ENCODE data around the gene TMEM43.

The TMEM43 gene

DNA sequence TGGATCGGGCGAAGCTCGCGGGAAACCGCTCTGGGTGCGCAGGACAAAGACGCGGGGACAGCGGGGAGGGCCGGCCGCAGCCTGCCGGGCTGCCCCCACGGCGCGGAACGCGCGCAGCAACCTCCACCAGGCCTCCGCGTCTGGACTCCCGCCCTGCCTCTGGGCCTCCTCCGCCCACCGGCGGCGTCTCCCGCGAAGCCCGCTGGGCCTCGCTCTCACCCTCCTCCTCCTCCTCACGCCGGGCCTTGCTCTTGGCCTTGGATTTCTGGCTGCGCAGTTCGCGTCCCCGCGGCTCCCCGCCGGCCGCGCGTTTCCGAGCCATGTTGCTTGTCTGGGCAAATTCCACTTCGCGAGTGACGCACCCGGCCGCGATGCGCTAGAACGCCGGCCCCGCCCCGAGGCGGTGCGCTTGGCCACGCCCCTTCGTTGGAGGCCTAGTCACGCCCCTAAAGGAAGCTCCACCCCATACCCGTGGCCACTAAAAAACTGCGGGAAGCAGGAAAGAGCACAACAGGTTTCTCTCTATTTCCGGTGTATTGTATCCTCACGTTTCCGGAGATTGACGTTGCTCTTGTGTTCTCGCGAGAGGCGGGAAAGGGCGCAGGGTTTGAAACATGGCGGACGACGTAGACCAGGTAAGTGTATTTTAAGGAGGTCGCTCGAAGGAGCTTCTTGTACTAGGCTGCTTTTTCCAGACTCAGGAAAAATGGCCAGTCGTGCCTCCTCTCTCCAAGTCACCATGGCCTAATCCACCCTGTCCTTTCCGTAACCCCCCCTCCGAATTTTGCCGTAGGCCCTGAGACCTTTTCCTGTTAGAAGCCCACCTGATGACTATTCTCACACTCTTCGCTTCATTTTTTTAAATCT lies 53.6 kb downstream of the TMEM43 start, which contains the start of the genes LSM3 and XPC:
Gene LSM3, plus strand, starts transcription at position 571 of the 867 bp plus-strand sequence. Its CDS starts 44 bp downstream, at position 615.
Gene XPC, minus strand, starts transcription at position 355 of the 867 bp plus-strand sequence. Its CDS starts 33 bp downstream, at position 322.
- DNase-seq (ENCODE audit: low read depth in 2 of 2) = peak; percentile 94 to 97

DNA sequence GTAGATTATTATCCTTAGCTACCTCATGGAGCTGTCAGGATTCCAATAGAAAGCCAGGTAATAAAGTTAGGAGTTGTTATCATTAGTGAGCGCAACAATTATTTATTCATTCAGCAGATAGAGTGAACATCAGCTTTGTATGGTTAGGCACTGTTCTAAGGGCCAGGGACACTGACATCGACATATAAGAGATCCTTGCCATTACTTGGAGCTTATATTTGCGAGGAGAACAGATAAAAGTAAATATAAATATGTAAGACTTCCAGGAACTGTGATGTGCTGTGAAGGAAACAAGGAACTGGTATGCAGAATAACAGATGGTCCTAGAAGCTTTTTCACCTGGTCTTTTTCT lies 54.2 kb downstream of the TMEM43 start:
- no peak for DNase-seq (ENCODE audit: low read depth in 2 of 2)

DNA sequence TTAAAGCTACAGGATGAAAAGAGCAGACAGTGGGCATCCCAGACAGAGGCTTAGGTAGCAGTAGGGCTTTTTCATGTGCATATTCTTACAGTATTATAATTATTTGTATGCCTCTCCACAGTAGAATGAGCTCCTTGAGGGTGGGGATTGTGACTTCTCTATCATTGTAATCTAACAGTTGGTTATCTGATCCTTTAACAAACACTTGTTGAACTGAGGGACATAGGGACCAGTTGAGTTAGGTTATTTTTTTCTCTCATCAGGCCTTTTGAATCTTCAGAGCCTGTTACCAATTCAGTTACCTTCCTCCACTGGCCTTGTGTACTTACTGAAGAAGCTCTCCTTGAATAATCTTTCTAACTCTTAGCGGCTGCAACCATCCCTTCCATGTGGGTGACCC lies 54.9 kb downstream of the TMEM43 start:
- DNase-seq (ENCODE audit: low read depth in 2 of 2) = no peak

DNA sequence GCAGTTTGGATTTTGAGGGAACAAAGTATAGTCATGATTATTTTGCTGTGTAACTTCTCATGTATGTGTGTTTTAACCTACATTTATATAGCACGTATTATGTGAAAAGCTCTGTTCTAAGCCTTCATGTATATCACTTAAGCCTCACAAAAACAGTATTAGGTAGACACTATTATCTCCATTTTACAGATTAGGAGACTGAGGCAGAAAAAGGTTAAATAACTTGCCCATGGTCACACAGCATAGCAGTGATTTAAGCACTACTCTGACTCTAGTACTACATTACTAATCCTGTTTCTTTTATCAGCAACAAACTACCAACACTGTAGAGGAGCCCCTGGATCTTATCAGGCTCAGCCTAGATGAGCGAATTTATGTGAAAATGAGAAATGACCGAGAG lies 56.4 kb downstream of the TMEM43 start:
- DNase-seq (ENCODE audit: low read depth in 2 of 2) = no peak

DNA sequence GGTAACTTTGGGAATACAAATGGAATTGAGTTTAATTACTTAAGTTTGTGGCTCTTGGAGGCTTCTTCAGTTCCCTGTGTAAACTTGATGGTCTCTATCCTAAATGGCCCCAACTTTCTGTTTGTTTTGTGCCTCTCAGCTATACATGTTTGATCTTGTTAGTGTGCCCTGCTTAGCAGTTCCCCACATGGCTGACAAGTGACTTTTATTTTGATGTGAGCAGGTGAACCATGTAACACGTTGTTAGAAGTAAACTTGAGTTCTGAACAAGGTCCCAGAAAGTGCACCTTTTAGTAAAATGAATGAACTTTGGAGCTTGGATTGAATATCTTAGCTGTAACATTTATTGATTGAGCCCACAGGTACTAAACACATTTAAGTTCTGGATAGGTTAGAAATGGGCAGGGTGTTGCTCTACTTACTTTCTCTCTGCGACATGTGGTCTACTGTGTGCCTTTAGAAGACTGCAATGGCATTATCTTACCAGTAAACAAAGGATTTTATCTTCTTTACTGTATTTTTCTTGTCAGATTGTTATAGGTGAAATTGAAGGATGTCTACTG lies 58.2 kb downstream of the TMEM43 start:
- DNase-seq (ENCODE audit: low read depth in 2 of 2) = no peak

DNA sequence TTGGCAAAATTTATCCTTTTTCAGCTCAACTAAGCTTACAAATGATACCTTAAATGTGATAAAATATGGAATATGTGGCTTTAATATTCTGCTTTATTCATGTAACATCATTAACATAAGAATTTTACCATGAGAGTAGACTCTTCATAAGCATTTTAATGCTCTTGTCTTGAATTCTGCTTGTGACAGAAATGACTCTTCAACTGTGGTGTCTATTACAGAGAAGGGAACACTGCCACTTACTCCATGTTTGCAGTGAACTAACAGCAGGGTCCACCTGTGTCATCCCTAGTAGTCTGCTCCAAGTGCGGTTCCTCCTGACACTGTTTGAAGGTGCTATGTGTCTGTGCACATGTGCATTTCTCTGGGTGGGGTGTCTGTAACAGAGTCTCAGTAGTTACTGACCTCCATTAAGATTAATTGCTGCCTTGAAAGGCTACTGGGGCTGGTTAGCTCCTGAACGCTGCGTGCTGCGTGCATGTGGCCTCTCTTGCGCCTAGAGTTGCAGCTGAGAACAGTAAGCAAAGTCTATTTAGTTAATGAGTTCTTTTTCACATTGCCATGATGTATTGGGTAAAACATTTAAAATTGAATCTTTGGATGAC lies 62.1 kb downstream of the TMEM43 start:
- no peak for DNase-seq (ENCODE audit: low read depth in 2 of 2)

DNA sequence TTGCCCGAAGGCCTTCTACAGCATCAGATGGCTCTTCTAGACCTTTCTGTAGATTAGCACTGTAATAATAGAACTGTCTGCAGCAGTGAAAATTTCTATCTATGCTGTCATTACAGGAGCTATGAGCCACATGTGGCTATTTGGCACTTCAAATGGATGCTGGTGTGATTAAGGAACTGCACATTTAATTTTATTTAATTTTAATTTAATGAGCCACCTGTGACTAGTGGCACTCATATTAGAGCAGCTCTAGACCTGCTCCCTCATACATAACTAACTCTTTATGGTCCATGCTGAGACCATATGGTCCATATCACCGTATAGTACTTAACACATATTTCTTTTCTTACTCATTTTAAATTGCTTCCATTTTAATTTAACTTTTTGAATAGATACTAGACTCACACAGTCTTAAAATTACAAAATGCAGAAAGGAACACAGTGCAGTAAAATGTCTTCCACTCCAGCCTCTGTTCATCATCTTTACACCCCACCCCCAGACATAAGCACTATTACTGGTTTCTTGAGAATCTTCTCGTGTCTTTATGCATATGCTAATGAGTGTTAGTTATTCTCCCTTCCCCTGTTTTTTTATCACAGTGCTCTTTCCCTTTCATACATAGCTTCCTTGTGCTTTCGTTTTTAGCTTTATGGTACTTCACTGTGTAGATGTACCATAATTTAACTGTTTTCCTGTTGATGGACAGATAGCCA lies 63.3 kb downstream of the TMEM43 start:
- DNase-seq (ENCODE audit: low read depth in 2 of 2) = no peak
